GM21717 (cell line): ENCODE measurements around the gene ANK3.

Experiments
- ATAC-seq: cut with Tn5 transposase; IDR thresholded peaks from one replicate; pipeline ENCODE4 v1.9.1; 2021; ENCODE audit warnings: mild to moderate bottlenecking, moderate library complexity; ENCODE audit not compliant: unreplicated experiment

ANK3 gene

GRCh38 chr10:60003651-60004523 is 385.8 kb downstream of the ANK3 start:
- no peak for ATAC-seq

- no peak for ATAC-seq
Measured at GRCh38 chr10:60000747-60001146, 388.9 kb downstream of the ANK3 start.

- ATAC-seq = no peak
Measured at GRCh38 chr10:59997827-59998525, 391.7 kb downstream of the ANK3 start.

GRCh38 chr10:59995862-59996261 is 393.8 kb downstream of the ANK3 start:
- no peak for ATAC-seq

GRCh38 chr10:59993931-59994330 is 395.7 kb downstream of the ANK3 start:
- ATAC-seq = no peak

- ATAC-seq = no peak
Measured at GRCh38 chr10:59991661-59992060, 398.0 kb downstream of the ANK3 start.

- ATAC-seq = no peak
Measured at GRCh38 chr10:59991117-59991516, 398.6 kb downstream of the ANK3 start.

GRCh38 chr10:59985639-59986038 is 404.0 kb downstream of the ANK3 start:
- no peak for ATAC-seq

GRCh38 chr10:59984415-59984814 is 405.3 kb downstream of the ANK3 start:
- no peak for ATAC-seq

- ATAC-seq = no peak
Measured at GRCh38 chr10:59980356-59980755, 409.3 kb downstream of the ANK3 start.

- ATAC-seq = no peak
Measured at GRCh38 chr10:59977486-59977885, 412.2 kb downstream of the ANK3 start.

- ATAC-seq = no peak
Measured at GRCh38 chr10:59976909-59977308, 412.8 kb downstream of the ANK3 start.
